Parathyroid adenoma (tissue), 2 donors: ENCODE results near the gene ADPRHL1.

Source experiments
- H2AFZ ChIP-seq: fragments of 300-600 bp; sonication (generic); one replicate; pipeline ENCODE4 v1.7.0; 2017; ENCODE audit warnings: antibody characterized with exemption, mild to moderate bottlenecking
- H3K27ac ChIP-seq: fragments of 300-600 bp; sonication (generic); one replicate; pipeline ENCODE4 v1.7.0; 2017
- H3K27me3 ChIP-seq: fragments of 300-600 bp; sonication (generic); one replicate; pipeline ENCODE4 v1.7.0; 2017; ENCODE audit warnings: low read length; ENCODE audit not compliant: control insufficient read depth, insufficient read depth
- H3K36me3 ChIP-seq: fragments of 300-600 bp; sonication (generic); one replicate; pipeline ENCODE4 v1.7.0; 2017; ENCODE audit warnings: low read length; ENCODE audit not compliant: control insufficient read depth, insufficient read depth
- H3K4me1 ChIP-seq: fragments of 300-600 bp; sonication (generic); one replicate; pipeline ENCODE4 v1.7.0; 2017; ENCODE audit warnings: control low read depth
- H3K4me2 ChIP-seq: fragments of 300-600 bp; sonication (generic); one replicate; pipeline ENCODE4 v1.7.0; 2017; ENCODE audit warnings: low read length
- H3K4me3 ChIP-seq: fragments of 300-600 bp; sonication (generic); one replicate; pipeline ENCODE4 v1.7.0; 2017; ENCODE audit warnings: low read depth, low read length
- H3K79me2 ChIP-seq: fragments of 300-600 bp; sonication (generic); one replicate; pipeline ENCODE4 v1.7.0; 2017; ENCODE audit warnings: control low read depth
- H3K9ac ChIP-seq: fragments of 300-600 bp; sonication (generic); one replicate; pipeline ENCODE4 v1.7.0; 2017; ENCODE audit warnings: mild to moderate bottlenecking
- H3K9me3 ChIP-seq: fragments of 300-600 bp; sonication (generic); one replicate; pipeline ENCODE4 v1.7.0; 2017; ENCODE audit warnings: low read length; ENCODE audit not compliant: control insufficient read depth
- CTCF ChIP-seq: fragments of 300-600 bp; sonication (generic); IDR thresholded peaks from one replicate; pipeline ENCODE4 v1.7.0; 2017; ENCODE audit warnings: antibody characterized with exemption, mild to moderate bottlenecking
- donor health status: primary hyperparathyroidism.

Gene ADPRHL1

GRCh38 chr13:113415825-113416224, 37.5 kb downstream of the ADPRHL1 start:
- TF ChIP-seq CTCF = no peak
- no peak overlapping the region for H2AFZ ChIP-seq
- H3K4me1 ChIP-seq = no peaks in the 10 kb centered on the region
- H3K4me3 ChIP-seq = no peak overlapping the region
- no peak overlapping the region for H3K4me2 ChIP-seq
- H3K79me2 ChIP-seq = no peaks in the 10 kb centered on the region
- no peaks in the 10 kb centered on the region for H3K36me3 ChIP-seq
- H3K27ac ChIP-seq = no peak overlapping the region
- no peak overlapping the region for H3K9ac ChIP-seq
- H3K27me3 ChIP-seq = no peaks in the 10 kb centered on the region
- H3K9me3 ChIP-seq = no peaks in the 10 kb centered on the region

GRCh38 chr13:113415032-113415431, 38.3 kb downstream of the ADPRHL1 start:
- Histone ChIP-seq H3K27me3 (no peaks in the 10 kb centered on the region), H3K27ac (no peak overlapping the region), H3K9ac (no peak overlapping the region), H2AFZ (no peak overlapping the region), H3K4me2 (no peak overlapping the region), H3K9me3 (no peaks in the 10 kb centered on the region), H3K36me3 (no peaks in the 10 kb centered on the region), H3K4me1 (no peaks in the 10 kb centered on the region), H3K79me2 (no peaks in the 10 kb centered on the region), H3K4me3 (no peak overlapping the region)
- TF ChIP-seq CTCF = no peak

GRCh38 chr13:113414335-113414734, 39.0 kb downstream of the ADPRHL1 start:
- H2AFZ ChIP-seq = no peak overlapping the region
- H3K27me3 ChIP-seq = no peaks in the 10 kb centered on the region
- TF ChIP-seq CTCF = no peak
- no peak overlapping the region for H3K9ac ChIP-seq
- no peaks in the 10 kb centered on the region for H3K4me1 ChIP-seq
- H3K4me2 ChIP-seq = no peak overlapping the region
- no peak overlapping the region for H3K27ac ChIP-seq
- H3K36me3 ChIP-seq = no peaks in the 10 kb centered on the region
- no peak overlapping the region for H3K4me3 ChIP-seq
- no peaks in the 10 kb centered on the region for H3K79me2 ChIP-seq
- no peaks in the 10 kb centered on the region for H3K9me3 ChIP-seq

GRCh38 chr13:113413898-113414282, 39.4 kb downstream of the ADPRHL1 start:
- Histone ChIP-seq H3K9ac (no peak overlapping the region), H3K4me2 (no peak overlapping the region), H3K9me3 (no peaks in the 10 kb centered on the region), H3K27me3 (no peaks in the 10 kb centered on the region), H2AFZ (no peak overlapping the region), H3K4me1 (no peaks in the 10 kb centered on the region), H3K4me3 (no peak overlapping the region), H3K79me2 (no peaks in the 10 kb centered on the region), H3K27ac (no peak overlapping the region), H3K36me3 (no peaks in the 10 kb centered on the region)
- TF ChIP-seq CTCF = no peak

GRCh38 chr13:113413178-113413897, 40.0 kb downstream of the ADPRHL1 start:
- Histone ChIP-seq H3K79me2 (no peaks in the 10 kb centered on the region), H3K27ac (no peak overlapping the region), H3K4me1 (no peaks in the 10 kb centered on the region), H3K9ac (no peak overlapping the region), H3K4me3 (no peak overlapping the region), H3K4me2 (no peak overlapping the region), H3K9me3 (no peaks in the 10 kb centered on the region), H2AFZ (no peak overlapping the region), H3K36me3 (no peaks in the 10 kb centered on the region), H3K27me3 (no peaks in the 10 kb centered on the region)
- no peak for TF ChIP-seq CTCF
